HepG2 (cell line): ENCODE data around the gene SCT.

Source experiments
- EZH2 ChIP-seq: conservative IDR thresholded peaks from 2 replicates; pipeline ENCODE4 v1.6.1; 2012; ENCODE audit warnings: mild to moderate bottlenecking, low read depth, low read length, moderate library complexity
- FOSL2 ChIP-seq: sonication (generic); formaldehyde crosslinking; IDR thresholded peaks from 2 replicates; pipeline ENCODE4 v1.4.0; 2020; ENCODE audit warnings: missing genetic modification reagents
- MED1 ChIP-seq: sonication (generic); formaldehyde crosslinking; IDR thresholded peaks from 2 replicates; pipeline ENCODE4 v1.4.0; 2020; ENCODE audit warnings: missing genetic modification reagents
- RAD51 ChIP-seq: fragments of 450-650 bp; IDR thresholded peaks from 2 replicates; pipeline ENCODE4 v1.6.1; 2016; ENCODE audit warnings: borderline replicate concordance
- TOPORS ChIP-seq: sonication (generic); formaldehyde crosslinking; IDR thresholded peaks from 2 replicates; pipeline ENCODE4 v1.8.0; 2023; ENCODE audit warnings: mild to moderate bottlenecking, missing genetic modification reagents
- TF ChIP-seq, protein P1 (sequence below): sonication (generic); formaldehyde crosslinking; IDR thresholded peaks from 2 replicates; pipeline ENCODE4 v1.5.0; 2020; ENCODE audit warnings: mild to moderate bottlenecking, missing genetic modification reagents, moderate library complexity

GRCh38 chr11:614021-614622, 12.9 kb downstream of the SCT start:
- no peak for TF ChIP-seq TOPORS (CRISPR knock-in tag)
- TF ChIP-seq RAD51, result no peak
- TF ChIP-seq FOSL2, result no peak
- no peak for TF ChIP-seq EZH2
- no peak for TF ChIP-seq MED1
- TF ChIP-seq, protein P1, sequence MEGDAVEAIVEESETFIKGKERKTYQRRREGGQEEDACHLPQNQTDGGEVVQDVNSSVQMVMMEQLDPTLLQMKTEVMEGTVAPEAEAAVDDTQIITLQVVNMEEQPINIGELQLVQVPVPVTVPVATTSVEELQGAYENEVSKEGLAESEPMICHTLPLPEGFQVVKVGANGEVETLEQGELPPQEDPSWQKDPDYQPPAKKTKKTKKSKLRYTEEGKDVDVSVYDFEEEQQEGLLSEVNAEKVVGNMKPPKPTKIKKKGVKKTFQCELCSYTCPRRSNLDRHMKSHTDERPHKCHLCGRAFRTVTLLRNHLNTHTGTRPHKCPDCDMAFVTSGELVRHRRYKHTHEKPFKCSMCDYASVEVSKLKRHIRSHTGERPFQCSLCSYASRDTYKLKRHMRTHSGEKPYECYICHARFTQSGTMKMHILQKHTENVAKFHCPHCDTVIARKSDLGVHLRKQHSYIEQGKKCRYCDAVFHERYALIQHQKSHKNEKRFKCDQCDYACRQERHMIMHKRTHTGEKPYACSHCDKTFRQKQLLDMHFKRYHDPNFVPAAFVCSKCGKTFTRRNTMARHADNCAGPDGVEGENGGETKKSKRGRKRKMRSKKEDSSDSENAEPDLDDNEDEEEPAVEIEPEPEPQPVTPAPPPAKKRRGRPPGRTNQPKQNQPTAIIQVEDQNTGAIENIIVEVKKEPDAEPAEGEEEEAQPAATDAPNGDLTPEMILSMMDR (CRISPR knock-in tag), result no peak
